ENCODE results near the gene L1CAM.

Gene L1CAM

DNA sequence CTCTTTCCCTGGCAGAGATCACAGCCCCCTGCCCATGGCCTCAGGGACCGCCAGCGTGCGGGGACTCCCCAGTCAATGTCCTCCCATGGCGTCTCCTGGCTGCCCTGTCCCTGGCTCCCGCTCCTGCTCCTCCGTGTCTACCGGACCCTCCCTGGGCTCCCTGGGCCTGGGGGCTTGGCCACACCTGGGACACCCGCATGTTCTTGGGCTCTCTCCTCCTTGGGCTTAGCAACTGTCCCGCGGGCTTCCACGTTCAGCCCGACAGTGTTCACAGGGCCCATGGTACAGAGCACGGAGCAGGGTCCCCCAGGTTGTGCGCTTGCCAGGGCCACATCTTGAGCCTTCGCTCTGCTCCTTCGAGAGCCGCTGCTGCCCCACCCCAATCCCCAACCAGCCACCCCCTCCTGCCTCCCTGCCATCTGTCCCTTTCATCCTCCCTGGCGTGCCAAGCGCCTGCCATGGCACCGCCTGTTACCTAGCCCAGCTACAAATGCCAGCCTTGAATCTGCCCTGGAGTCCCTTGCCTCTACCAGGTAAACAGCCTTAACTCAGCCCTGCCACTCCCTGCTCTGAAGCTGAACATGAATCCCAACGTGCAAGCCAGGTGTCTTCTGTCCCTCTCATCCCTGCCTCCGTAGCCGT is 22.4 kb upstream of the L1CAM start:
- H3K27ac ChIP-seq (ENCODE audit: low read length, poor library complexity, severe bottlenecking), result no peak overlapping the region
- no peak overlapping the region for H2BK15ac ChIP-seq (ENCODE audit: low read depth, poor library complexity, severe bottlenecking)
- H3K23ac ChIP-seq (ENCODE audit: low read length in 2 of 2), result no peak overlapping the region
- H2AFZ ChIP-seq (ENCODE audit: low read depth, low read length), result no peak overlapping the region
- no peak overlapping the region for H2BK5ac ChIP-seq (ENCODE audit: low read depth, low read length, poor library complexity, severe bottlenecking)
- H3K4me1 ChIP-seq (ENCODE audit: control insufficient read depth, insufficient read depth, low read depth, low read length), result peaks cover 2% of the 10 kb centered on the region
- no peaks in the 10 kb centered on the region for H3K9me3 ChIP-seq (ENCODE audit: control insufficient read depth, low read length)
- peaks cover 0 to 44% of the 10 kb centered on the region in 2 experiments for H3K27me3 ChIP-seq (ENCODE audit: control insufficient read depth in 1 of 2, insufficient read depth in 1 of 2, low read length in 2 of 2)
- no peak overlapping the region for H3K18ac ChIP-seq (ENCODE audit: low read depth in 1 of 2, low read length in 2 of 2)
- no peak overlapping the region for H3K4me3 ChIP-seq (ENCODE audit: insufficient read depth in 1 of 2, low read depth in 1 of 2, low read length in 2 of 2)
- no peaks in the 10 kb centered on the region for H3K36me3 ChIP-seq (ENCODE audit: control insufficient read depth in 1 of 2, insufficient read depth in 2 of 2, low read depth in 1 of 2, low read length in 2 of 2)
- no peak overlapping the region for H3K9ac ChIP-seq (ENCODE audit: low read length)
- no peak overlapping the region for H2BK120ac ChIP-seq (ENCODE audit: low read depth, low read length)
- H2AK5ac ChIP-seq (ENCODE audit: low read length, severe bottlenecking), result no peak overlapping the region
- no peak overlapping the region for H4K91ac ChIP-seq (ENCODE audit: low read length)
- no peaks in the 10 kb centered on the region for H3K79me1 ChIP-seq (replicated peaks; ENCODE audit: low read length, poor library complexity, severe bottlenecking)
- H3K4ac ChIP-seq (ENCODE audit: low read depth in 1 of 2, low read length in 2 of 2), result no peak overlapping the region
- H2BK12ac ChIP-seq (ENCODE audit: low read length in 2 of 2), result no peak overlapping the region
- H3K4me2 ChIP-seq (ENCODE audit: low read length, poor library complexity, severe bottlenecking), result no peak overlapping the region
- no peak for DNase-seq
- H3K14ac ChIP-seq (ENCODE audit: low read length in 2 of 2), result no peak overlapping the region
- no peak overlapping the region for H4K8ac ChIP-seq (ENCODE audit: low read length)
- WGBS, result 94% methylated on average over 23 of the region's 23 CpGs

DNA sequence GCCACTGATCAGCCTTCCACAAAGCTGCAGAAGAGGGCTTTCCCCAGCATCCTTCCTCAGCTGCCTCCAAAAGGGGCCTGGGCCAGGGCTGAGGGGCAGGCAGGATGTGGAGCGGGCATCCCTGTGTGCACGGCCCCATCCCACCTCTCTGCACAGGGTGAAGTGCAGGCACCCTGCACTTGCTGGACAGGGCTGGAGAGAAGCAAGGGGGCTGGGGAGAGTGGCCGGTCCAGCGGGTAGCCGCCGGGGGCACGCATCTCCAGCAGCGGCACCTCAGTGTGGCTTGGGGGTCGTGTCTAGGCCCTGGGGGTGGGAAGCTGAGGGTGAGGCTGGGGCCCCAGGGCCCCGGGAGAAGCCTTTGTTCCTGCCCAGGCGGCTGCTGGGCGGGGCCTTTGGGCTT is 21.5 kb upstream of the L1CAM start:
- no peak overlapping the region for H2AK5ac ChIP-seq (ENCODE audit: low read length, severe bottlenecking)
- H2AFZ ChIP-seq (ENCODE audit: low read depth, low read length), result no peak overlapping the region
- H3K23ac ChIP-seq (ENCODE audit: low read length in 2 of 2), result no peak overlapping the region
- H2BK120ac ChIP-seq (ENCODE audit: low read depth, low read length), result no peak overlapping the region
- H3K27me3 ChIP-seq (ENCODE audit: control insufficient read depth in 1 of 2, insufficient read depth in 1 of 2, low read length in 2 of 2), result peaks cover 0 to 52% of the 10 kb centered on the region in 2 experiments
- H3K4me1 ChIP-seq (ENCODE audit: control insufficient read depth, insufficient read depth, low read depth, low read length), result peaks cover 7% of the 10 kb centered on the region
- H3K9ac ChIP-seq (ENCODE audit: low read length), result no peak overlapping the region
- no peak overlapping the region for H3K4me3 ChIP-seq (ENCODE audit: insufficient read depth in 1 of 2, low read depth in 1 of 2, low read length in 2 of 2)
- no peak overlapping the region for H4K8ac ChIP-seq (ENCODE audit: low read length)
- H2BK5ac ChIP-seq (ENCODE audit: low read depth, low read length, poor library complexity, severe bottlenecking), result no peak overlapping the region
- H3K9me3 ChIP-seq (ENCODE audit: control insufficient read depth, low read length), result no peaks in the 10 kb centered on the region
- H3K79me1 ChIP-seq (replicated peaks; ENCODE audit: low read length, poor library complexity, severe bottlenecking), result no peaks in the 10 kb centered on the region
- no peak overlapping the region for H3K18ac ChIP-seq (ENCODE audit: low read depth in 1 of 2, low read length in 2 of 2)
- H3K4ac ChIP-seq (ENCODE audit: low read depth in 1 of 2, low read length in 2 of 2), result no peak overlapping the region
- H3K14ac ChIP-seq (ENCODE audit: low read length in 2 of 2), result no peak overlapping the region
- H4K91ac ChIP-seq (ENCODE audit: low read length), result no peak overlapping the region
- no peak overlapping the region for H2BK12ac ChIP-seq (ENCODE audit: low read length in 2 of 2)
- no peak for DNase-seq
- 91% methylated on average over 10 of the region's 12 CpGs for WGBS
- no peak overlapping the region for H3K4me2 ChIP-seq (ENCODE audit: low read length, poor library complexity, severe bottlenecking)
- H3K36me3 ChIP-seq (ENCODE audit: control insufficient read depth in 1 of 2, insufficient read depth in 2 of 2, low read depth in 1 of 2, low read length in 2 of 2), result no peaks in the 10 kb centered on the region
- no peak overlapping the region for H3K27ac ChIP-seq (ENCODE audit: low read length, poor library complexity, severe bottlenecking)
- no peak overlapping the region for H2BK15ac ChIP-seq (ENCODE audit: low read depth, poor library complexity, severe bottlenecking)

DNA sequence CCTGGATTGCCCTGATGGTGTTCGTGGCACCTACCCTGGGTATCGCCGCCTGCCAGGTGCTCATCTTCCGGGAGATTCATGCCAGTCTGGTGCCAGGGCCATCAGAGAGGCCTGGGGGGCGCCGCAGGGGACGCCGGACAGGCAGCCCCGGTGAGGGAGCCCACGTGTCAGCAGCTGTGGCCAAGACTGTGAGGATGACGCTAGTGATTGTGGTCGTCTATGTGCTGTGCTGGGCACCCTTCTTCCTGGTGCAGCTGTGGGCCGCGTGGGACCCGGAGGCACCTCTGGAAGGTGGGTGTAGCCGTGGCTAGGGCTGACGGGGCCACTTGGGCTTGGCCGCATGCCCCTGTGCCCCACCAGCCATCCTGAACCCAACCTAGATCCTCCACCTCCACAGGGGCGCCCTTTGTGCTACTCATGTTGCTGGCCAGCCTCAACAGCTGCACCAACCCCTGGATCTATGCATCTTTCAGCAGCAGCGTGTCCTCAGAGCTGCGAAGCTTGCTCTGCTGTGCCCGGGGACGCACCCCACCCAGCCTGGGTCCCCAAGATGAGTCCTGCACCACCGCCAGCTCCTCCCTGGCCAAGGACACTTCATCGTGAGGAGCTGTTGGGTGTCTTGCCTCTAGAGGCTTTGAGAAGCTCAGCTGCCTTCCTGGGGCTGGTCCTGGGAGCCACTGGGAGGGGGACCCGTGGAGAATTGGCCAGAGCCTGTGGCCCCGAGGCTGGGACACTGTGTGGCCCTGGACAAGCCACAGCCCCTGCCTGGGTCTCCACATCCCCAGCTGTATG is 20.3 kb upstream of the L1CAM start:
- Histone ChIP-seq H2BK12ac (ENCODE audit: low read length in 2 of 2) (no peak overlapping the region), H2BK120ac (ENCODE audit: low read depth, low read length) (no peak overlapping the region), H2BK5ac (ENCODE audit: low read depth, low read length, poor library complexity, severe bottlenecking) (no peak overlapping the region), H3K23ac (ENCODE audit: low read length in 2 of 2) (no peak overlapping the region), H2AK5ac (ENCODE audit: low read length, severe bottlenecking) (no peak overlapping the region), H3K4me1 (ENCODE audit: control insufficient read depth, insufficient read depth, low read depth, low read length) (peaks cover 13% of the 10 kb centered on the region), H3K4me3 (ENCODE audit: insufficient read depth in 1 of 2, low read depth in 1 of 2, low read length in 2 of 2) (no peak overlapping the region), H4K91ac (ENCODE audit: low read length) (no peak overlapping the region), H3K79me1 (replicated peaks; ENCODE audit: low read length, poor library complexity, severe bottlenecking) (no peaks in the 10 kb centered on the region), H3K9ac (ENCODE audit: low read length) (no peak overlapping the region), H3K36me3 (ENCODE audit: control insufficient read depth in 1 of 2, insufficient read depth in 2 of 2, low read depth in 1 of 2, low read length in 2 of 2) (no peaks in the 10 kb centered on the region), H2BK15ac (ENCODE audit: low read depth, poor library complexity, severe bottlenecking) (no peak overlapping the region), H3K4me2 (ENCODE audit: low read length, poor library complexity, severe bottlenecking) (no peak overlapping the region), H3K27ac (ENCODE audit: low read length, poor library complexity, severe bottlenecking) (no peak overlapping the region), H2AFZ (ENCODE audit: low read depth, low read length) (no peak overlapping the region), H4K8ac (ENCODE audit: low read length) (no peak overlapping the region), H3K14ac (ENCODE audit: low read length in 2 of 2) (no peak overlapping the region), H3K27me3 (ENCODE audit: control insufficient read depth in 1 of 2, insufficient read depth in 1 of 2, low read length in 2 of 2) (peaks cover 0 to 42% of the 10 kb centered on the region in 2 experiments), H3K4ac (ENCODE audit: low read depth in 1 of 2, low read length in 2 of 2) (no peak overlapping the region), H3K9me3 (ENCODE audit: control insufficient read depth, low read length) (no peaks in the 10 kb centered on the region), H3K18ac (ENCODE audit: low read depth in 1 of 2, low read length in 2 of 2) (no peak overlapping the region)
- DNase-seq, result no peak
- WGBS, result 89% methylated on average over 16 of the region's 27 CpGs

DNA sequence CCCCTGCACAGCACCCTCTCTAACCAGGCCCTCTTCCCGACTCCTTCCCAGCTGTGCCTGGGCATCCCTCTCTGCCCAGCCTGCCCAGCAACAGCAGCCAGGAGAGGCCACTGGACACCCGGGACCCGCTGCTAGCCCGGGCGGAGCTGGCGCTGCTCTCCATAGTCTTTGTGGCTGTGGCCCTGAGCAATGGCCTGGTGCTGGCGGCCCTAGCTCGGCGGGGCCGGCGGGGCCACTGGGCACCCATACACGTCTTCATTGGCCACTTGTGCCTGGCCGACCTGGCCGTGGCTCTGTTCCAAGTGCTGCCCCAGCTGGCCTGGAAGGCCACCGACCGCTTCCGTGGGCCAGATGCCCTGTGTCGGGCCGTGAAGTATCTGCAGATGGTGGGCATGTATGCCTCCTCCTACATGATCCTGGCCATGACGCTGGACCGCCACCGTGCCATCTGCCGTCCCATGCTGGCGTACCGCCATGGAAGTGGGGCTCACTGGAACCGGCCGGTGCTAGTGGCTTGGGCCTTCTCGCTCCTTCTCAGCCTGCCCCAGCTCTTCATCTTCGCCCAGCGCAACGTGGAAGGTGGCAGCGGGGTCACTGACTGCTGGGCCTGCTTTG is 19.6 kb upstream of the L1CAM start:
- WGBS, result 95% methylated on average over 30 of the region's 32 CpGs

More for the DNA sequence above, 19.6 kb upstream of the L1CAM start:
- no peak for DNase-seq
- no peak overlapping the region for H2BK5ac ChIP-seq (ENCODE audit: low read depth, low read length, poor library complexity, severe bottlenecking)
- H2AK5ac ChIP-seq (ENCODE audit: low read length, severe bottlenecking), result no peak overlapping the region
- H3K36me3 ChIP-seq (ENCODE audit: control insufficient read depth in 1 of 2, insufficient read depth in 2 of 2, low read depth in 1 of 2, low read length in 2 of 2), result no peaks in the 10 kb centered on the region
- H4K8ac ChIP-seq (ENCODE audit: low read length), result no peak overlapping the region
- no peak overlapping the region for H3K27ac ChIP-seq (ENCODE audit: low read length, poor library complexity, severe bottlenecking)
- H3K4me3 ChIP-seq (ENCODE audit: insufficient read depth in 1 of 2, low read depth in 1 of 2, low read length in 2 of 2), result no peak overlapping the region
- H3K9ac ChIP-seq (ENCODE audit: low read length), result no peak overlapping the region
- H3K4me1 ChIP-seq (ENCODE audit: control insufficient read depth, insufficient read depth, low read depth, low read length), result peaks cover 17% of the 10 kb centered on the region
- H2BK15ac ChIP-seq (ENCODE audit: low read depth, poor library complexity, severe bottlenecking), result no peak overlapping the region
- H2BK120ac ChIP-seq (ENCODE audit: low read depth, low read length), result no peak overlapping the region
- H3K4me2 ChIP-seq (ENCODE audit: low read length, poor library complexity, severe bottlenecking), result no peak overlapping the region
- no peak overlapping the region for H2AFZ ChIP-seq (ENCODE audit: low read depth, low read length)
- peaks cover 0 to 40% of the 10 kb centered on the region in 2 experiments for H3K27me3 ChIP-seq (ENCODE audit: control insufficient read depth in 1 of 2, insufficient read depth in 1 of 2, low read length in 2 of 2)
- no peak overlapping the region for H3K4ac ChIP-seq (ENCODE audit: low read depth in 1 of 2, low read length in 2 of 2)
- H3K9me3 ChIP-seq (ENCODE audit: control insufficient read depth, low read length), result no peaks in the 10 kb centered on the region
- no peaks in the 10 kb centered on the region for H3K79me1 ChIP-seq (replicated peaks; ENCODE audit: low read length, poor library complexity, severe bottlenecking)
- no peak overlapping the region for H2BK12ac ChIP-seq (ENCODE audit: low read length in 2 of 2)
- H3K23ac ChIP-seq (ENCODE audit: low read length in 2 of 2), result no peak overlapping the region
- H3K14ac ChIP-seq (ENCODE audit: low read length in 2 of 2), result peak overlapping the region in 1 of 2 experiments; percentile 15
- no peak overlapping the region for H4K91ac ChIP-seq (ENCODE audit: low read length)
- H3K18ac ChIP-seq (ENCODE audit: low read depth in 1 of 2, low read length in 2 of 2), result no peak overlapping the region
